Measurements from ENCODE around the gene CEP63.

CEP63 gene

GRCh38 chr3:134471521-134472193 is 14.2 kb upstream of the CEP63 start:
- no peak for DNase-seq

- DNase-seq, result no peak
Observed at GRCh38 chr3:134472831-134473230, 13.0 kb upstream of the CEP63 start.

- DNase-seq, result peak; percentile 75
Observed at GRCh38 chr3:134473868-134474546, 11.8 kb upstream of the CEP63 start.

- DNase-seq, result no peak
Observed at GRCh38 chr3:134474956-134475355, 10.9 kb upstream of the CEP63 start.

- no peak for DNase-seq
Observed at GRCh38 chr3:134476306-134476705, 9.6 kb upstream of the CEP63 start.

- no peak for DNase-seq
Observed at GRCh38 chr3:134477002-134477401, 8.9 kb upstream of the CEP63 start.

- DNase-seq, result no peak
Observed at GRCh38 chr3:134477938-134478337, 7.9 kb upstream of the CEP63 start.

GRCh38 chr3:134480546-134480945 is 5.3 kb upstream of the CEP63 start:
- DNase-seq, result no peak

- DNase-seq, result no peak
Observed at GRCh38 chr3:134481166-134481565, 4.7 kb upstream of the CEP63 start.

GRCh38 chr3:134482622-134483021 is 3.2 kb upstream of the CEP63 start:
- no peak for DNase-seq

- no peak for DNase-seq
Observed at GRCh38 chr3:134483195-134483900, 2.5 kb upstream of the CEP63 start.

GRCh38 chr3:134485075-134485717 is 661 bp upstream of the CEP63 start:
- DNase-seq, result no peak

- peak; percentile 30 for DNase-seq
Observed at GRCh38 chr3:134486577-134487041, 752 bp downstream of the CEP63 start.

GRCh38 chr3:134487406-134487805 is 1.5 kb downstream of the CEP63 start:
- no peak for DNase-seq

- no peak for DNase-seq
Observed at GRCh38 chr3:134494495-134494894, 8.6 kb downstream of the CEP63 start.

GRCh38 chr3:134495980-134496379 is 10.1 kb downstream of the CEP63 start:
- DNase-seq, result no peak

- DNase-seq, result no peak
Observed at GRCh38 chr3:134496471-134497071, 10.7 kb downstream of the CEP63 start.

- DNase-seq, result no peak
Observed at GRCh38 chr3:134503266-134503665, 17.4 kb downstream of the CEP63 start.

- DNase-seq, result no peak
Observed at GRCh38 chr3:134504132-134504531, 18.3 kb downstream of the CEP63 start.

- no peak for DNase-seq
Observed at GRCh38 chr3:134505485-134505884, 19.6 kb downstream of the CEP63 start.

- no peak for DNase-seq
Observed at GRCh38 chr3:134511500-134511899, 25.6 kb downstream of the CEP63 start.

GRCh38 chr3:134516905-134517304 is 31.0 kb downstream of the CEP63 start:
- DNase-seq, result no peak

GRCh38 chr3:134517791-134518190 is 31.9 kb downstream of the CEP63 start:
- no peak for DNase-seq
